Glutamatergic neuron (in vitro differentiated cells): ENCODE measurements around the gene ISLR. TPM values are rescaled to one million over a fixed set of nuclear protein-coding genes. Genes with fewer than 3 reads are reported as not detected.

Source experiments
- DNase-seq: peaks from one replicate; pipeline ENCODE4 v3.0.0; 2022
- H3K27ac Mint-ChIP-seq: one replicate; pipeline ENCODE4 v1.8.0; 2020; ENCODE audit warnings: mild to moderate bottlenecking, mixed read lengths, inconsistent platforms; ENCODE audit not compliant: unreplicated experiment
- H3K27me3 Mint-ChIP-seq: one replicate; pipeline ENCODE4 v1.8.0; 2020; ENCODE audit warnings: mild to moderate bottlenecking, moderate library complexity, mixed read lengths, inconsistent platforms; ENCODE audit not compliant: unreplicated experiment
- H3K36me3 Mint-ChIP-seq: one replicate; pipeline ENCODE4 v1.8.0; 2020; ENCODE audit warnings: mild to moderate bottlenecking, mixed read lengths, inconsistent platforms; ENCODE audit not compliant: unreplicated experiment
- H3K4me1 Mint-ChIP-seq: one replicate; pipeline ENCODE4 v1.8.0; 2020; ENCODE audit warnings: mild to moderate bottlenecking, low read depth, mixed read lengths, inconsistent platforms; ENCODE audit not compliant: unreplicated experiment
- H3K4me3 Mint-ChIP-seq: one replicate; pipeline ENCODE4 v1.8.0; 2020; ENCODE audit warnings: mild to moderate bottlenecking, mixed read lengths, inconsistent platforms; ENCODE audit not compliant: unreplicated experiment
- H3K9me3 Mint-ChIP-seq: one replicate; pipeline ENCODE4 v1.8.0; 2020; ENCODE audit warnings: mild to moderate bottlenecking, moderate library complexity, mixed read lengths, inconsistent platforms; ENCODE audit not compliant: unreplicated experiment
- total RNA-seq: library from RNA; stranded (reverse); fragmentation: NEBNext Ultra II Directional; extraction: Animal tissue kit (Norgen Biotek cat#: 25700); gene quantifications from one replicate; pipeline ENCODE4 v1.2.1, GENCODE V29; 2021; ENCODE audit not compliant: unreplicated experiment
- TF ChIP-seq, protein P1 (sequence below): fragments of 200-600 bp; sonication (generic); IDR thresholded peaks from one replicate; pipeline ENCODE4 v1.5.0; 2021; ENCODE audit not compliant: partially characterized antibody, unreplicated experiment

Gene ISLR
- total RNA-seq, 1 donor from 2014 or later: 1.2 TPM

DNA sequence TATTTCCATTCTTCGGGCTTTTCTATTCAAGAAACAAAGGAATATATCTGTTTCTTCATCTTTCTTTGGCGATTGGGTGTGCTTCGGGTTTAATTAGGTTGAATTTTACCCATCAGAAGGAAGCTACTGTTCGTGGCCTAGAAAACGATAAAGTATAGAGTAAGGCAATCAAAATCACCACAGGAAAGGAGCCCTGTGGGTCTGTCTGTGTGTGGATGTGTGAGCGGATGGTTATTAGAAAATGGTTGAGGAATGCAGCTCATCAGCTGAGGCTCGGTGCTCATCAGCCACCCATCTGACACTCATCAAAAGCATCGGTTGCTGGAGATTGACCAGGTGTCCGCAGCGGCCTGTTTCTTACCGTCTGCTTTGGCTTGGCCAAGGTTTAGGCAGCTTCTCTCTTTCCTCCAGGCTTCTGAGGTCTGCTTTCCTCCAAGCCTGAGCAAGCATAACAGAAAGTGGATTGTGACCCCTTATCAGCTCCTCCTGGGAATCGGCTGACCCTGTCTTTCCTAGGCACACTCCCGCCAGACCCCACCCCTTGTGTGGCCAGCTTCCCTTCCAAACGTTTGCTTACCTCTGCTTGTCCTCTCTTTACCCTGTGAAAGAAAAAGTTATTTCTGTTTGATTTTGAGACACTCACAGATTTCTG lies 17.6 kb upstream of the ISLR start:
- Mint-ChIP-seq H3K4me3 (no peak overlapping the region), H3K27me3 (no peaks in the 10 kb centered on the region), H3K27ac (peak overlapping the region; percentile 6), H3K9me3 (no peaks in the 10 kb centered on the region), H3K36me3 (no peaks in the 10 kb centered on the region), H3K4me1 (peaks cover 35% of the 10 kb centered on the region)
- no peak for DNase-seq
- TF ChIP-seq, protein P1, sequence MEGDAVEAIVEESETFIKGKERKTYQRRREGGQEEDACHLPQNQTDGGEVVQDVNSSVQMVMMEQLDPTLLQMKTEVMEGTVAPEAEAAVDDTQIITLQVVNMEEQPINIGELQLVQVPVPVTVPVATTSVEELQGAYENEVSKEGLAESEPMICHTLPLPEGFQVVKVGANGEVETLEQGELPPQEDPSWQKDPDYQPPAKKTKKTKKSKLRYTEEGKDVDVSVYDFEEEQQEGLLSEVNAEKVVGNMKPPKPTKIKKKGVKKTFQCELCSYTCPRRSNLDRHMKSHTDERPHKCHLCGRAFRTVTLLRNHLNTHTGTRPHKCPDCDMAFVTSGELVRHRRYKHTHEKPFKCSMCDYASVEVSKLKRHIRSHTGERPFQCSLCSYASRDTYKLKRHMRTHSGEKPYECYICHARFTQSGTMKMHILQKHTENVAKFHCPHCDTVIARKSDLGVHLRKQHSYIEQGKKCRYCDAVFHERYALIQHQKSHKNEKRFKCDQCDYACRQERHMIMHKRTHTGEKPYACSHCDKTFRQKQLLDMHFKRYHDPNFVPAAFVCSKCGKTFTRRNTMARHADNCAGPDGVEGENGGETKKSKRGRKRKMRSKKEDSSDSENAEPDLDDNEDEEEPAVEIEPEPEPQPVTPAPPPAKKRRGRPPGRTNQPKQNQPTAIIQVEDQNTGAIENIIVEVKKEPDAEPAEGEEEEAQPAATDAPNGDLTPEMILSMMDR: no peak

DNA sequence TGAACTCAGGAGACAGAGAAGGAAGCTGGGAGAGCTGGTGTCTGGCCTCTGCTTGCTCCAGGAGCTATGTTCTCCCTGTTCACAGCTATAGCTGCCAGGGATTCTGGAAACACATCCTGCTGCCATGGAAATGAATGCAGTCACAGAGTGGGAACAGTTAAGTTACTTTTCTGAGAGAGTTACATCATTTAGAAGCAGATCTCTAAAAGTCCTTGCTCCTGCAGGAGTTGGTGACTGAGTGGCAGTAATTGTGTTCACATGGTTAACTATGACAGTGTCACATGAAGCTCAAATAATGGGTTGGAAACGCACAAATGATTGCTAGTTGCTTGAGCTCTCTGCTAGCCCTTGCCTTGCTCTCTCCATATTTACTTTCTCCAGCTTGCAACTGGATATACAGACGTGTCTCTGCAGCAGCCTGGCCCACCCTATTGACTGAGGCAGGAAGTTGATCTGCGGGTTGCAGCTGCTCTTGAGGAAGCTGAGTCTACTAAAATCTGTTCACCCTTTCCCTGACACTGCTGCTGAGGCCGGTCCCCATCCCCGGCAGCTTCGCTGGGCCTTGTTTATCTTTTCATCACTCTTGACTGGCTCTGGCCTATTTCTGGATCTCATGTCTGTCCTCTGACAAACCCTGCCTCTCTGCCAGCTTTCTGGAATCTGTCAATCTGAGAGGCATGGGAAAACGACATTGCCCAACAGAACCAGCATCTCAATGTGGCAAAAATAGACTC lies 16.7 kb upstream of the ISLR start:
- Mint-ChIP-seq H3K36me3 (no peaks in the 10 kb centered on the region), H3K9me3 (no peaks in the 10 kb centered on the region), H3K27me3 (no peaks in the 10 kb centered on the region), H3K4me1 (peaks cover 35% of the 10 kb centered on the region), H3K27ac (peak overlapping the region; percentile 39), H3K4me3 (peak overlapping the region; percentile 22)
- DNase-seq: no peak
- TF ChIP-seq, protein P1: no peak

DNA sequence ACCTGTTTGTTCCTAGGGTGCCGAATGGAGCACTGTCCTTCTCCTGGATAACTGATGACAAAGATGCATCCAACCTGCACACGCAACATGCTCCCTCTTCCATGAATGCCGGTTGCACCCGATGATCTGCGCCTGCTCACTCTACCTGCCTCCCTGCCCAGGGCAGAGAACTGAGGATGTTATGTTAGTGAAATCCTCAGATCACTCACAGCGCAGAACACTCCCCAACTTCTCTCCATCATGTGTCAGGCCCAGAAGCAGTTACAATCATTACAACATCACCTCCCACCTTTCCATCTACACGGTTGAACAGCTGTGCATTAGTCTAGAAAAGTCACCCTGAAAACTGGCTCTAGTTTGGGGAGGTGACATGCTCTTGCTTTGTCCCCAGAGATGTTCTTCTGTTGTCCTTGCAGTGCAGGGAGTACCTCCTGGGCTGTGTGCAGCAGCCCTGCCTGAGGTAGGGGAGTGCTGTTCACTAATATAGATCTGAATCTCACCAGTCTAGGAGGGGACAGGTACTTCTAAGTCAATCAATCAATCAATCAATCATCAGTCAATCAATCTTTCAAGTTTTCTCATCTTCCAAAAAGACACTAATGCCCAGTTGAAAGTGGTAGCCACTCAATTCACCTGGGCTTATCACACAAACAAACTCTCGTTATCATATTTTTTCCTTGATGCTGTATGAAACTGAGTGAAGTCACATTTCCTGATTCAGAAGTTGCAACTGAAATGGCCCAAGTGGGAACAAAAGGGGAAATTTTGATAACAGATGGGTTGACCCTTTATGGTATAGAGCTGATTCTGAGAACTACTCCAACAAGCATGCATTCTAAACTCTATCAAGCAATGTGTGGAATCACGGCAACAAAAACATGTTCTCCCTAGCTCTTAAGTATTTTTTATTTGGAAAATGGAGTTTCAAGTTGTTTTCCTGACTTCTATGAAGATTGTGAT lies 15.4 kb upstream of the ISLR start:
- H3K4me1 Mint-ChIP-seq: peaks cover 28% of the 10 kb centered on the region
- DNase-seq: no peak
- no peaks in the 10 kb centered on the region for H3K36me3 Mint-ChIP-seq
- H3K9me3 Mint-ChIP-seq: no peaks in the 10 kb centered on the region
- TF ChIP-seq, protein P1: no peak
- H3K4me3 Mint-ChIP-seq: no peak overlapping the region
- no peaks in the 10 kb centered on the region for H3K27me3 Mint-ChIP-seq
- peak overlapping the region; percentile 5 for H3K27ac Mint-ChIP-seq

DNA sequence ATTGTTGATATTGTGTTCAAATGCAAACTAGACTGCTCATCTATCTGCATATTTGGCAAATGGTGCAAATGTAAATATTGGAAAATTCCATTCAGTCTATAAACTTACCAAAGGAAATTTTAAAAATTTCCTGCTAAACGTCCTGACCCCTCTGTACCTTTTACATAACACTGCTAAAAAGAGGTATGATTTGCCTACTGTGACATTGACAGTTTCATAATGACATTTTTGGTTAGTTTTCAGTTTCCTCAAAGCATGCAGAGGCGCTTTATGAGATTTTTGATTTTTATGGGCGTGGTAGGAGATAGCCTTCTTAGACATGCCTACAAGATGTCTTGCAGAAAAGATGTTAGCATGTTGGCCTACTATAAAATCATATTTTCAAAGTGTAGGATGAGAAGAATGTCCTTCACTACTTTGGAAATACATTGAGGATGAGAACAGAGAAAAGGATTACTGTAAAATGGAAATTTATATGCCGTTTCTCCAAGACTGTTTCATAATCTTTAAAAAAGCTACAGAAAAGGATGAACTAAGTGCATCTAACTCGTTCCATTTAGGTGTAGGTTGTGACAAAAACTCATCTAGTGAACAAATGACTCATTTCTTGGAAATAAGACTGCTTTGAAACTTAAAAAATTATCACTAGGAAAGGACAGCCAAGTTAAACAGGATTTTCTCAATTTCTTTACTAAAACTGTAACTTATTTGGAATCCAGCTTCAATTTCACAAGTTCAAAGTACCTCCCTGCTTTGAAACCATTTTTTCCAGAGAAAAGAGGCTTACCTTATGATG lies 14.5 kb upstream of the ISLR start:
- Mint-ChIP-seq H3K4me3 (no peak overlapping the region), H3K27me3 (no peaks in the 10 kb centered on the region), H3K36me3 (no peaks in the 10 kb centered on the region), H3K9me3 (peaks cover 1% of the 10 kb centered on the region), H3K27ac (no peak overlapping the region), H3K4me1 (peaks cover 25% of the 10 kb centered on the region)
- no peak for DNase-seq
- TF ChIP-seq, protein P1: no peak
